ENCODE data around the gene PIP5K1A. TPM values are rescaled to one million over a fixed set of nuclear protein-coding genes. Genes with fewer than 3 reads are reported as not detected.
"Not testable (repeated sequence)": the region's sequence is repeated elsewhere in the genome, so short reads cannot be mapped to it uniquely, and the experiment has no call there.

The PIP5K1A gene
- total RNA-seq: 32.6 and 44.3 TPM in 2 replicates

GRCh38 chr1:151198254-151199127 is at the start of gene PIP5K1A:
Gene PIP5K1A, plus strand, starts transcription at chr1:151198552. Its CDS starts 445 bp downstream, at chr1:151198997.
- peak; percentile 96 to 98 for DNase-seq (ENCODE audit: low read depth in 2 of 2)

- no peak for DNase-seq (ENCODE audit: low read depth in 2 of 2)
Measured at GRCh38 chr1:151156515-151156819, 41.9 kb upstream of the PIP5K1A start, which contains the start of gene TNFAIP8L2. Gene TNFAIP8L2, plus strand, starts transcription at chr1:151156649. Its CDS starts 2,049 bp downstream, at chr1:151158698.

DNA sequence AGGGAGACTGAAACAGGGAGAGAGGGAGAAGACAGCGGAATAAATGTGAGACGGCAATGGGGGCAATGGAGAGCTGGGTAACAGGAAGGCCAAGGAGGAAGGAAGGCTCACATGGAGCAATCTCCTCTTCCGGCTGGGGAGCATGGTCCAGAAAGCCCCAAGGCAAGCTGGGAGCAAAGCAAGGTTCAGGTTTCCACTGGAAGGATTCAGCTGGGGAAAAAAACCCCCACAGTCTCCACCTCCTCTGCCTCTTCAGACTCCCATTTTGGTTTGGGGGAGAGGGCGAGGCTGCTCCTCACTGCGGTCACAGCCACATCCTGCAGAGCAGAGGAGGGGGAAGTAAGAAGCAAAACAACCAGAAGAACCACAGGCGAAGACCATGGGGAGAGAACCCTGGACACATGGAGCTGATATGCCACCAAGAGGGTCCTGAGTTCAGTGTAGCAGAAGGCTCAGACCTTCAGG is 41.3 kb upstream of the PIP5K1A start:
- no peak for DNase-seq (ENCODE audit: low read depth in 2 of 2)

GRCh38 chr1:151158326-151158725 is 40.0 kb upstream of the PIP5K1A start:
- DNase-seq (ENCODE audit: low read depth in 2 of 2): no peak

GRCh38 chr1:151158751-151159251 is 39.6 kb upstream of the PIP5K1A start:
- peak in 1 of 2 donors; percentile 30 for DNase-seq (ENCODE audit: low read depth in 2 of 2)

- no peak for DNase-seq (ENCODE audit: low read depth in 2 of 2)
Measured at GRCh38 chr1:151159373-151159772, 39.0 kb upstream of the PIP5K1A start.

DNA sequence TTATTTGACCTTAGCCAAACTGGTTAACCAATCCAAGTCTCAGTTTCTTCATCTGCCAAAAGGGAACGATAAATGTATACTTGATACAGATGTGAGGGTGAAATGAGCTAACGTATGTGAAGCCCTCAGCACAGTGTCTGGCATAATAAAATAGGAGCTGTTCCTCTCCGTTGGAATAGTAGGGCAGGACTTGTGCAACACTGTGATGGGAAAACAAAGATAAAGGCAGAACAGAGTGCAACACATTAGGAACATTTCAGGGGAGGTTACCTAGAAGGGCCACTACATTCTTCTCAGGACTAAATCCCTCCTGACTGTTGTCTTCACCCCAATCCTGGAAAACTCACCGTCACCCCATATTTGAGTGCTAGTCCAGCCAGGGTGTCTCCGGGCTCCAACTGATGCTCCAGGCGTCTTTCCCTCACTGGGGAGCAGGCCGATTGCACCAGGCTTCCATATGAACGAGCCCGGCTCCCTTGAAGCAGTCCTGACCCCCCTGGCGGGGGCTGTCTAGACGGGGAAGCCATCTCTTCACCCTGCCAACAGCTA is 33.5 kb upstream of the PIP5K1A start:
- DNase-seq (ENCODE audit: low read depth in 2 of 2): no peak

DNA sequence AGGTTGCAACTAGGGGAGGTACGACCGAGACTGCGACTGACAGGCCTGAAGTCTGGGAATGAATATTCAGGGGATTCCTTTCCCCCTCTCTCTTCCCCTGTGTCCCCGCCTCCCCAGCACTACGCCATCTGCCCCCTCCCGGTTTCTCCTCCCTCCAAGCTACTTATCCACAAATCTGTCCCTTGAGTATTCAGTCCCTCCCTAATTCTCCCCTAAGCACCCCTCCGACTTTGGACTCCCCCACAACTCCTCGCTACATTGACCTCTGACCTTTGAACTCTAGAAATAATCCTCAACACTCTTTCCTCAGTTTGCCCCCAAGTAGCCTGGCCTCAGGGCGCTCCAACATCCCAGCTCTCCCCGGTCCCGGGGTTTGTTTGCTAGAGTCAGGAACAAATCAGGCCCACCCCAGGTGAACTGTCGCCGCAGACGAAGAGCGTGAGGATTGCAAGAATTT is 33.0 kb upstream of the PIP5K1A start:
- peak in 1 of 2 donors; percentile 56 for DNase-seq (ENCODE audit: low read depth in 2 of 2)

DNA sequence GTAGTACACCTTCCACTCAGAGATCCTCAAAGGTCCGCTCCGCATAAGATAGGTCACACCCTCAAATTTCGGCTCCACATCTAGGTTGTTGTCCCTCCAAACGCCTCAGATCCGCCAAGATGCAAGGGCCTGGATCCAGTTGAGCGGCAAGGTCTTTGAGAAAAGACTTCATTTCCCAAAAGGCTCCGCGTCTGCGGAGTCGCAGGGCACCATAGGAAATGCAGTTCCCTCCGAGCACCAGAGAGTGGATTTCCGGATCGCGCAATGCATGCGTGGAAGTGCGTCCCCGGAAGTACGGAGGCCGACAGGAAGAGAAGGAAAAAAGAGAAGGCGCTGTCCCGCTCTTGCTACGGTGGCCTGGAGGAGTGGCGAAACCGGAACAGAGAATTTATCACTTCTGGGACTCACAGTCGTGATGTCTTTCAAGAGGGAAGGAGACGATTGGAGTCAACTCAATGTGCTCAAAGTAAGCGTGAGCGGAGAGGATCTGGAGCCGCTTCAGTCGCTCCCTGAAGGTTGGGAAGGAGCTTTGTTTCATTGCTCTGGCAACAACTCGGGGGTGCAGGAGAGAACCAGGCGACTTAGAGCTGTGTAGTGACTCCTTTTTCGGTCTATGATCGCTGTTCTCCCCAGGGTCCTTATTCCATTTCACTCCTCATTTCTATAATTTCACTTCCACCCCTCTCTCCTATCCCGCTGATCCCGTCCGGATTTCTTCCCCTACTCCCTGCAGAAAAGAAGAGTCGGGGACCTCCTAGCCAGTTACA is 32.4 kb upstream of the PIP5K1A start, which contains the start of the genes LYSMD1 and SCNM1:
LYSMD1 (minus strand) TSS at position 165 of the 767 bp plus-strand sequence. CDS start 644 bp downstream, outside the sequence.
SCNM1 (plus strand) TSS at position 407 of the 767 bp plus-strand sequence; CDS start at position 416, 9 bp downstream.
- peak; percentile 95 to 99 for DNase-seq (ENCODE audit: low read depth in 2 of 2)

- DNase-seq (ENCODE audit: low read depth in 2 of 2): peak in 1 of 2 donors; percentile 35
Measured at GRCh38 chr1:151166505-151166956, 31.8 kb upstream of the PIP5K1A start.

GRCh38 chr1:151167116-151167515 is 31.2 kb upstream of the PIP5K1A start:
- DNase-seq (ENCODE audit: low read depth in 2 of 2): no peak

DNA sequence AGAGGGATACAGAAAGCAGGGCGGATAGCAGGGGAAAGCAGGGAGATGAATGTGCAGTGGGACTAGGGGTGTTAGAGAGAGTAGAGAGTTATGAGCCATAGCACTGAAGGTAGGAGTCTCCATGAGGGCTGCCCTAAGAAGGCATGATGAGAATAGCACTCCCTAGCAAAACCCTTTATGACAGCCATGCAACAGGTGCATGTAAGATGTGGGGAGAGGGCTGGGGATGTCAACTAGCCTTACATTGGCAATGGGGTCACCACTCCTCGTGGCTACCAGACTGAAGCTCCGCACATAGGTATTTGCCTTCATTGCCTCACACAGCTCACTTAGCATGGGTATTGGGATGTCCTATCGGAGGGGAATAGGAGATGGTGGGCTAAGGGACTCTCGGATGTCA is 27.2 kb upstream of the PIP5K1A start:
- no peak for DNase-seq (ENCODE audit: low read depth in 2 of 2)

- DNase-seq (ENCODE audit: low read depth in 2 of 2): peak in 1 of 2 donors; percentile 39
Measured at GRCh38 chr1:151175041-151175741, 23.2 kb upstream of the PIP5K1A start.

- DNase-seq (ENCODE audit: low read depth in 2 of 2): peak in 1 of 2 donors; percentile 45
Measured at GRCh38 chr1:151175863-151176262, 22.5 kb upstream of the PIP5K1A start, which contains the start of gene TMOD4. Gene TMOD4, minus strand, starts transcription at chr1:151175981. Its CDS starts 1,106 bp downstream, at chr1:151174875.

- no peak for DNase-seq (ENCODE audit: low read depth in 2 of 2)
Measured at GRCh38 chr1:151176514-151177045, 21.8 kb upstream of the PIP5K1A start.

GRCh38 chr1:151184211-151184610 is 14.1 kb upstream of the PIP5K1A start:
- no peak for DNase-seq (ENCODE audit: low read depth in 2 of 2)

DNA sequence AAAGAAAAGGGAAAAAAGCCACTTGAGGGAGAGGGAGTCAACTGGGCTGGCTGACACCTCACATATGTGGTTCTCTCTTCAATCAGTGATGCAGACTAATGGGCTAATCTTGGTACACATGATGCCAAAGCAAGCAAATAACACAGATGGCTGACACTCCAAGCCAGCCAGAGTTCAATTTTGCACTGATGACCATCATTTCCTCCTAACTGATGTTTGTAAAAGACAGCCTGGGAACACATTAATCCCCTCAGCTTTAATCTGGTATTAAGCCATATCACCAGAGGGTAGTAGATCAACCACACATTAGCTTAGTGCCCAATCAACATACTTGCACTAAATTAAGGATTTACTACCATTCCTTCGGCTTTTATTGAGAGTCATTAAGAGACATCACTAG is 11.1 kb upstream of the PIP5K1A start:
- DNase-seq (ENCODE audit: low read depth in 2 of 2): no peak

- DNase-seq (ENCODE audit: low read depth in 2 of 2): not testable (repeated sequence)
Measured at GRCh38 chr1:151188667-151189066, 9.7 kb upstream of the PIP5K1A start.

GRCh38 chr1:151189637-151190445 is 8.5 kb upstream of the PIP5K1A start, which contains the start of gene VPS72:
Gene VPS72, minus strand, starts transcription at chr1:151190197. Its CDS starts 76 bp downstream, at chr1:151190121.
- peak; percentile 79 to 91 for DNase-seq (ENCODE audit: low read depth in 2 of 2)

Measured in dermis microvascular lymphatic vessel endothelial cell (primary cell).